BE2C (cell line): ENCODE measurements around the gene ERVW-1.

ENCODE experiments used
- DNase-seq: peaks from one replicate; pipeline ENCODE4 v3.0.0-alpha.2; 2020
- H3K27me3 ChIP-seq: fragments of 250-450 bp; sonication (Bioruptor Pico); 2 replicates; pipeline ENCODE4 v1.5.1; 2020; ENCODE audit warnings: mild to moderate bottlenecking
- H3K36me3 ChIP-seq: fragments of 250-450 bp; sonication (Bioruptor Pico); 2 replicates; pipeline ENCODE4 v1.5.1; 2020; ENCODE audit warnings: mild to moderate bottlenecking
- H3K4me1 ChIP-seq: fragments of 250-450 bp; sonication (Bioruptor Pico); 2 replicates; pipeline ENCODE4 v1.5.1; 2020
- H3K4me3 ChIP-seq: 2 replicates; pipeline ENCODE4 v1.5.1; 2011; ENCODE audit warnings: low read depth, low read length
- H3K9me3 ChIP-seq: fragments of 250-450 bp; sonication (Bioruptor Pico); 2 replicates; pipeline ENCODE4 v1.5.1; 2020
- CTCF ChIP-seq: IDR thresholded peaks from 2 replicates; pipeline ENCODE4 v1.5.1; 2012; ENCODE audit warnings: mild to moderate bottlenecking, low read depth, low read length

Gene ERVW-1

GRCh38 chr7:92504563-92504962, 26.8 kb upstream of the ERVW-1 start:
- no peak for TF ChIP-seq CTCF
- Histone ChIP-seq H3K27me3 (no peaks in the 10 kb centered on the region), H3K4me1 (no peaks in the 10 kb centered on the region), H3K9me3 (no peaks in the 10 kb centered on the region), H3K4me3 (no peak overlapping the region), H3K36me3 (no peaks in the 10 kb centered on the region)
- no peak for DNase-seq

- H3K9me3 ChIP-seq, result no peaks in the 10 kb centered on the region
- H3K27me3 ChIP-seq, result no peaks in the 10 kb centered on the region
- DNase-seq, result no peak
- no peak for TF ChIP-seq CTCF
- no peaks in the 10 kb centered on the region for H3K4me1 ChIP-seq
- H3K36me3 ChIP-seq, result no peaks in the 10 kb centered on the region
- H3K4me3 ChIP-seq, result no peak overlapping the region
Measured at GRCh38 chr7:92503767-92504166, 26.0 kb upstream of the ERVW-1 start.

- no peaks in the 10 kb centered on the region for H3K27me3 ChIP-seq
- H3K4me1 ChIP-seq, result no peaks in the 10 kb centered on the region
- H3K9me3 ChIP-seq, result no peaks in the 10 kb centered on the region
- no peak for DNase-seq
- H3K4me3 ChIP-seq, result no peak overlapping the region
- no peaks in the 10 kb centered on the region for H3K36me3 ChIP-seq
- no peak for TF ChIP-seq CTCF
Measured at GRCh38 chr7:92498557-92498956, 20.8 kb upstream of the ERVW-1 start.

GRCh38 chr7:92496876-92497275, 19.1 kb upstream of the ERVW-1 start:
- H3K27me3 ChIP-seq, result no peaks in the 10 kb centered on the region
- no peak for DNase-seq
- no peaks in the 10 kb centered on the region for H3K4me1 ChIP-seq
- H3K36me3 ChIP-seq, result no peaks in the 10 kb centered on the region
- H3K9me3 ChIP-seq, result no peaks in the 10 kb centered on the region
- TF ChIP-seq CTCF, result no peak
- no peak overlapping the region for H3K4me3 ChIP-seq

- no peak overlapping the region for H3K4me3 ChIP-seq
- peaks cover 5% of the 10 kb centered on the region for H3K36me3 ChIP-seq
- no peak for TF ChIP-seq CTCF
- no peaks in the 10 kb centered on the region for H3K4me1 ChIP-seq
- no peaks in the 10 kb centered on the region for H3K9me3 ChIP-seq
- DNase-seq, result no peak
- H3K27me3 ChIP-seq, result no peaks in the 10 kb centered on the region
Measured at GRCh38 chr7:92489634-92490033, 11.9 kb upstream of the ERVW-1 start.

GRCh38 chr7:92487804-92488203, 10.1 kb upstream of the ERVW-1 start:
- Histone ChIP-seq H3K4me1 (no peaks in the 10 kb centered on the region), H3K4me3 (no peak overlapping the region), H3K9me3 (no peaks in the 10 kb centered on the region), H3K27me3 (no peaks in the 10 kb centered on the region), H3K36me3 (peaks cover 5% of the 10 kb centered on the region)
- no peak for DNase-seq
- TF ChIP-seq CTCF, result no peak
